HG03575 (cell line): ENCODE measurements around the gene TEX10.

Experiments
- ATAC-seq: cut with Tn5 transposase; IDR thresholded peaks from one replicate; pipeline ENCODE4 v1.9.1; 2021; ENCODE audit not compliant: unreplicated experiment, insufficient number of reproducible peaks, low FRiP score; ENCODE audit errors: extremely low read depth

Gene TEX10

GRCh38 chr9:100292414-100292813 lies 60.3 kb downstream of the TEX10 start:
- ATAC-seq = no peak

GRCh38 chr9:100290714-100291113 lies 62.0 kb downstream of the TEX10 start:
- no peak for ATAC-seq

DNA sequence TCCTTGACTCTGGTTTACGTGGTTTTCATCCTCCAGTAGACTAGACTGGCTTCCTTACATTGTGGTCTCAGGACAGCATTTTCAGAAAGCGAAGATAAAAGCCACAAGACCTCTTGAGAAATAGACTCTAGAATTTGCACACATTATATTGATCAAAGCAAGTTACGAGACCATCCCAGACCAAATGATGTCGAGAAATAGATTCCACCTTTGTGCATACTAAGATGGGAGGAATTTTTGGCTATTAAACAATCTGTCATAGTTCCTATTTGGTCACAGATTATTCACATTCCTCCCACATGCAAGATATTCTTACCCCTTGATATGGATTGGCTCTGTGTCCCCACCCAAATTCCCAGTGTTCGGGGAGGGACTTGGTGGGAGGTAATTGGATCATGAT lies 65.6 kb downstream of the TEX10 start:
- ATAC-seq = no peak

GRCh38 chr9:100286257-100286656 lies 66.5 kb downstream of the TEX10 start:
- ATAC-seq = no peak

DNA sequence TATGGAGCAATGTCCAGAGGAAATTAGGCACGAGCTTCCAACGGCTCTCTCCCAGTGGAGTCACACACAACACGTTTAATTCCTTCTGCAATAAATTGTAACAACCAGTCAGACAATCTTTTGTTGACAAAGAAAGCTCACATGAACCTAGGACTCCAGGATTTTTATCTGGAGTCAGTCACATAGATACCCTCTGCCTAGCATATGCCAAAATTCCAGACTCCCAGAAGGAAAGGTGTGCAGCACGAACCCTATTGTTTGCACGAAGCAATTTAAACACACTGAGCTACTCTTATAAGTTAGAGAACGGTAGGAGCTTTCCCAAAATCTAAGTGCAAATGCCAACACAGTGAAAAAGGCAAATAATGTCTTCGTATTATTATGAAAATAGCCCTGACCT lies 67.1 kb downstream of the TEX10 start:
- ATAC-seq = no peak

- ATAC-seq = no peak
Measured at GRCh38 chr9:100285080-100285479, 67.7 kb downstream of the TEX10 start.

GRCh38 chr9:100284247-100284646 lies 68.5 kb downstream of the TEX10 start:
- no peak for ATAC-seq

DNA sequence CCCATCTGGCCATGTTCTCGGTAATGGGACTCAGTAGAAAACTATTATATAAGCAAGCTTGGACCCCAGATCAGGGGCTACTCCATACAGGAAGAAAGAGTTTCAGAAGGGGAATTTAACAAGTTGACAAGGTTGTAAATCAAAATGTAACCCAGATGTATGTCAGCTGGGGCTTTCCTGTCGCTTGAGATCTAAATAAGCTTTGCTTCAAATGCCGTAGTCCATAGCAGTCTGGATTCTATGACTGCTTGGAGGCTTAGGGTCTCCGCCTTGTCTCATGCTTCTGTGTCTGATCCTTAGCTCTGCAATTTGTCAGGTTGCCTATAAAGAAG lies 70.4 kb downstream of the TEX10 start:
- ATAC-seq = no peak

- ATAC-seq = no peak
Measured at GRCh38 chr9:100281676-100282387, 70.9 kb downstream of the TEX10 start.

DNA sequence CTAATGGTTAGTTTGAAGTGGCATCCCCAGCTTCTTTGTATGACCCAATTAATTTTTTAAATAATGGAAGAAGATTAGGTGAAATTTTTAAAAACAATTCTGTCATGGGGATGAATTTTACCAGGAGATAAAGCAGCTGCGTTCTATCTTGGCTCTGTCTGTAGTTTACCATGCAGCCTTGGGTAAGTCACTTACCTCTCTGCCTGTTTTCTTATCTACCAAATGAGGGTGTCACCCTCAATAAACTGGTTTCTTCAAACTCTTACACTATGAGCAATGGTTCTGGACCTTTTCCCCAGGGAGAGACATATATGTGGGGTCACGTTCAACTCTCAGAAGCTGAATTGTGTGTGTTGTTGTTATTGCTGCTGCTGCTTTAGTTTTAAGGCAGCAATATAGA lies 71.7 kb downstream of the TEX10 start:
- no peak for ATAC-seq

GRCh38 chr9:100277166-100277979 lies 75.4 kb downstream of the TEX10 start:
- no peak for ATAC-seq

- no peak for ATAC-seq
Measured at GRCh38 chr9:100269656-100270055, 83.1 kb downstream of the TEX10 start.

DNA sequence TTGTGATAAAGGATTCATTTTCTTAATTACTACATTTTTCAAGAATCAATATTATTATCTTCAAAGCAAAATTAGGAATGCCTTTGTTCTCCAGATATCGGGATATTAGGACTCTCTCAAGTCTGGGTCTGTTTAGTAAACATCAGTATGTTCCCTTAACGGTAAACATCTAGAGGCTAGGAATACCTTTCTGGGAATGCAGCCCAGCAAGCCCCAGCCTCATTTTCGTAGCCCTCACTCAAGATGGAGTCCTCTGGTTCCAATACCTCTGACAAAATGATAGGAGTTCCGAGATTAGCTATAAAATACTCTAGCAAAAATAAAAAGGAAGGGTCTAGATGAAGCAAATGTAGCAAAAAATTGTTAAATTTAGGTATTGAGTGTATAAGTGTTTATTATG lies 84.5 kb downstream of the TEX10 start:
- no peak for ATAC-seq

DNA sequence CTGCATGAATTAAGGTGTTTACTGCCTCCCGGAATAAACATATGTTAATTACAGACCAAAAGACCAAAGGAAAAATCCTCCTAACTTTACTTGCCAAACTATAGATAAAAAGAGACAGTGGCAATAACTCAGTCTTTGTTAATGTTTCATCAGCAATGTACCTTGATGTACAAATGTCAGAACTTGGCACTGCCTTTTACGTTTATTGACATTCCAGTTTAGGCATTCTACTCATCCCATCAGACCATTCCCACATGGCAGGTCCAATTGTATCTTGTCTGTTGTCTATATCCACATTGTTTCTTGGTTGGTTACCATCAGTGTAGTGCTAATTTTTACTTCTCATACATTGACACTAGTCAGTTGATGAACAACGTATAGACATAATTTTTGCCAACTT lies 85.5 kb downstream of the TEX10 start:
- no peak for ATAC-seq
